GM18499 (cell line): ENCODE measurements around the gene MTX3.

Source experiments
- ATAC-seq: cut with Tn5 transposase; IDR thresholded peaks from one replicate; pipeline ENCODE4 v1.9.1; 2021; ENCODE audit warnings: moderate number of reproducible peaks; ENCODE audit not compliant: insufficient read depth, unreplicated experiment

MTX3 gene

DNA sequence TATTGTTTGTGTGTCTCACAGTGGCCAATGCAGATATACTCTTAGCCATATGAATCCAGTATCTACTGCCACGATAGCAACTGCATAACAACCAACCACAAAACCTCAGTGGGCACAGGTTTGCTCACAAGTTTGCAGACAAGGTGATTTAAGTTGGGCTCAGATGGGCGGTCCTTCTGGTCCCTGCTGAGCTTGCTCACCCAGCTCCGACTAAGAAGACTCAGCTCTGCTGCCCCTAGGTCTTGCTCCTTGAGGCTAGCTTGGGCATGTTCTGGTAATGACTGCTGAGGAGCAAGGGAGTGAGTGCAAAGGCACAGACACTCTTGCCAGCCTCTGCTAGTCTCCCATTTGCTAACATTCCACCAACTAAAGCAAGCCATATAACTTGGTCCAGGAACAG lies 52.6 kb downstream of the MTX3 start:
- ATAC-seq: no peak

DNA sequence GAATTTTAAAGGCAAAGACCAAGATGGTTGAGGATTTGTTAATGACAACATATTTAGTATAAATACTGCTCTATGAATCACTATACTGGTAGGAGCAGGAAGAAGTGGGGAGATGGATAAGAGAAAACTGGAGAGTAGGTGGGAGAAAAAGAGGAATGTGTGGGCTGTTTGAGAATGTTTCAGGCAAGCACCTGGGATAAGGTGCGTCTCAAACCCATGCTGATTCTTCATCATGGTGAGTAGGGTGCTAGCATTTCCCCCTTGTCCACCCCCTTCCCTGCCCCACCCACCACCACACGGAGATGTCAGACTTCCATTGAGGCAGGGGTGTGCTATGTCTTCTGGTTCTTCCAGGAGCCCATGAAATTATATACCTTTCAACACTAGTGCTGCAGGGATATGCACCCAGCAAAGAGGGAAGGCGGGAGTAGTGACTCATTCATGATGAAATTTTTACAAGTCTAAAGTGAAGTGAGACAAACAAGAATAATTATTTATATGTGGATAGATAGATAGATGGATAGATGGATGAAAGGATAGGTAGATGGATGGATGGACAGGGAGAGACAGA lies 54.3 kb downstream of the MTX3 start:
- ATAC-seq: no peak

GRCh38 chr5:79936002-79936645 lies 54.9 kb downstream of the MTX3 start:
- ATAC-seq: no peak

DNA sequence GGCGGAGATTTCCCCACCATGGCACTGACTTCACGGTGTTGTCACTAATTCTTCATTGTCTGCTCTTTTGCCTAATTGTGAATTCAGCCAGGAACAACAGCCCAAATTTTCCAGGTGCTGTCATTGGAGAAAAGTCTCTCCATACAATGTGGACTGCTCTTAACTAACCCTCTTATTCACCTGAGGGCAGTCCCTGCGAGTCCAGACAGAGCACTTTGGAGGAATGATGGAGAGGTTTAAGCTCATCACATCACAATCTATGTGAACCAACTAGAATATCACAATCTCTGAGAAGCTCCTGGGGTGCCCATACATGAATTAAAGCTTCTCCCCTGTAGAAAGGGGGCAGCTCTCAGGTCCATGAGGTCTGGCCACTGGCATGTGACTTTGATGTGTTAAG lies 56.4 kb downstream of the MTX3 start:
- no peak for ATAC-seq

- no peak for ATAC-seq
Observed at GRCh38 chr5:79932510-79933504, 58.3 kb downstream of the MTX3 start.

- ATAC-seq: no peak
Observed at GRCh38 chr5:79931866-79932265, 59.2 kb downstream of the MTX3 start.

DNA sequence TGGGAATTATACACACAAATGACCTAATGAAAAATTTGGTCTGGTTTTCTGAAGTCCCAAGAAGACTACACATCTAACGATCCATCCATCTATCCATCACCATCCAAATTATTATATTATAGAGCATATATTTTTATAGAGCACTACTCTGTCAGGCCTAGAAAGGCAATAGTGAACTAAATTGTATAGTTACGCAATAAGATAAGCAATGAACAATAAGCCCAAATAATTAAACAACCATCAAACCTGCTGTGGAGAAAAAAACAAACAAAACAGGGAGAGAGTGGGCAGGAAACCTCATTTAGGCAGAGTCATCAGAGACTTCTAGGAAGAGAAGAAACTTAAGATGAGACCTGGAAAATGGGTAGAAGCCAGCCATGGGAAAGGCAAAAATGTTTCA lies 59.7 kb downstream of the MTX3 start:
- no peak for ATAC-seq

GRCh38 chr5:79929095-79929494 lies 62.0 kb downstream of the MTX3 start:
- no peak for ATAC-seq
